BLaER1 treated with 17β-estradiol and CSF1 and Interleukin-3, amounts not matched to agents 10 nM and 100 nM (cell line): ENCODE data around the gene PZP.
A peak's percentile ranks its signal among the peaks of the same experiment; 100 is the strongest.

Experiments
- H3K27ac ChIP-seq, 11 experiments: shearing (Covaris generic); formaldehyde crosslinking; 2 replicates each; pipeline ENCODE4 v1.8.1; 2022
- H3K27me3 ChIP-seq, 11 experiments: shearing (Covaris generic); formaldehyde crosslinking; 2 replicates each; pipeline ENCODE4 v1.8.1; 2022
- H3K36me3 ChIP-seq, 11 experiments: shearing (Covaris generic); formaldehyde crosslinking; 2 replicates each; pipeline ENCODE4 v1.8.1; 2022
- H3K4me1 ChIP-seq, 10 experiments: shearing (Covaris generic); formaldehyde crosslinking; 2 replicates each; pipeline ENCODE4 v1.8.1; 2022
- H3K4me2 ChIP-seq, 11 experiments: shearing (Covaris generic); formaldehyde crosslinking; 2 replicates each; pipeline ENCODE4 v1.8.1; 2022
- H3K4me3 ChIP-seq, 10 experiments: shearing (Covaris generic); formaldehyde crosslinking; 2 replicates each; pipeline ENCODE4 v1.8.1; 2022
- H3K9ac ChIP-seq, 11 experiments: shearing (Covaris generic); formaldehyde crosslinking; 2 replicates each; pipeline ENCODE4 v1.8.1; 2022
- H3K9me3 ChIP-seq, 11 experiments: shearing (Covaris generic); formaldehyde crosslinking; replicated peaks in 1 of 11; 2 replicates each; pipeline ENCODE4 v1.8.1; 2022
- H4K20me1 ChIP-seq, 11 experiments: shearing (Covaris generic); formaldehyde crosslinking; 2 replicates each; pipeline ENCODE4 v1.8.1; 2022
- Cebpa-rat ChIP-seq, 11 experiments: shearing (Covaris generic); IDR thresholded peaks; 2 replicates each; pipeline ENCODE4 v1.8.1; 2022

The PZP gene

DNA sequence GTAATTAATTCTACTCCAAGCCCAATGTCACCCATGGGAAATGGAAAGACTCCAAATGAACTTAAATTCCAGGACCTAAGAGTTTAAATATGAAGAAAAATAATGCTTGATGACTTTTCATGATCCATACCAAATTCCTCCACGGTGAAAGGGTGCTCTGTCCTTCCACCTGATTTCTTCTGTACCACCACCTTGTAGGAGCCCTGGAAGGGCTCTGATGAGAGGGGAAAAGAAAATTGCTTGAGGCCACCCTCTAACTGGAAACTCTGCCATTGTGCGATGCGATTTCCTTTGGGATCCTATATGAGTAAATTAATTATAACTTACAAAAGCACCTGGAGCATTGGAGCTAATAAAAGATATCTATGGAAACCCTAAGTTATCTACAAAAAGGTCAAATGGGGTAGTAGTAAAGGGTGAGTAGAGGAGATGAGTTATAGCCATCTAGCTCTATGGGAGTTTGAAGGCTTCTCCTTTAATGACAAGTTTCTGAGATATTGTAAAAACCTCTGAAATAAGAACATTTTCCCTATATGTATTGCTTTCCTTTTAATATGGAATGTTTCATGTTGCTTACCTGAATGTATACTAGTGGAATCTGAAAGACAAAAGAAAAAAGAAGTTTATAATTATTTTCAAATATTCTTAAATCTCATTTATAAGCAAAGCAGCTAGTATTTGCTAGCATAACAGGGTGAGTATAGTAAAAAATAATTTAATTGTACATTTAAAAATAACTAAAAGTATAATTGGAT, 98.3 kb downstream of the PZP start:
- no peak overlapping the region for H3K27ac ChIP-seq
- H3K4me1 ChIP-seq, result peaks cover under 1 to 11% (median 2%) of the 10 kb centered on the region in 10 experiments; a peak in 17 of 20 replicates
- H3K9me3 ChIP-seq, result no peaks in the 10 kb centered on the region
- no peak overlapping the region for H3K4me3 ChIP-seq
- peaks cover 0 to 18% (median 0%) of the 10 kb centered on the region in 11 experiments; a peak in 1 of 22 replicates for H3K36me3 ChIP-seq
- no peaks in the 10 kb centered on the region for H3K27me3 ChIP-seq
- no peak for TF ChIP-seq Cebpa-rat (IDR thresholded peaks at IDR 0.05)
- no peak overlapping the region for H3K9ac ChIP-seq
- H3K4me2 ChIP-seq, result no peak overlapping the region
- H4K20me1 ChIP-seq, result no peaks in the 10 kb centered on the region

DNA sequence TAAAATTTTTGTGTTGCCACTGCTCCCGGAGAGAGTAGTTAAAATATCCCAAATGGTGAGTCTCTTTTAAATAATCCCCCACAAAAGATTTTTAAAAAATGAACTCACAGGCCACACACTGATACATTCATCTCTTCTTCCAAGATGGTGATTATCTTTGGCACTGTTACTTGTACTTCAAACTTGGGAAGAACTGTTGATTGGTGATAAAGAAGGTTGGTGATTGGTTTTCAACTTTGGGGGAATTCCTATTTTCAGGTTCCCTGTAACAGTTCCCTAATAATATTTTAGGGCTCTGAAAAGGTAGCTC, 99.0 kb downstream of the PZP start:
- Histone ChIP-seq H3K9me3 (no peaks in the 10 kb centered on the region), H3K36me3 (peaks cover 0 to 18% (median 0%) of the 10 kb centered on the region in 11 experiments; a peak in 1 of 22 replicates), H3K27ac (no peak overlapping the region), H3K4me3 (no peak overlapping the region), H3K4me1 (peaks cover 0 to 8% (median 0%) of the 10 kb centered on the region in 10 experiments; a peak in 3 of 20 replicates), H3K9ac (no peak overlapping the region), H3K4me2 (no peak overlapping the region), H3K27me3 (no peaks in the 10 kb centered on the region), H4K20me1 (no peaks in the 10 kb centered on the region)
- no peak for TF ChIP-seq Cebpa-rat (IDR thresholded peaks at IDR 0.05)

DNA sequence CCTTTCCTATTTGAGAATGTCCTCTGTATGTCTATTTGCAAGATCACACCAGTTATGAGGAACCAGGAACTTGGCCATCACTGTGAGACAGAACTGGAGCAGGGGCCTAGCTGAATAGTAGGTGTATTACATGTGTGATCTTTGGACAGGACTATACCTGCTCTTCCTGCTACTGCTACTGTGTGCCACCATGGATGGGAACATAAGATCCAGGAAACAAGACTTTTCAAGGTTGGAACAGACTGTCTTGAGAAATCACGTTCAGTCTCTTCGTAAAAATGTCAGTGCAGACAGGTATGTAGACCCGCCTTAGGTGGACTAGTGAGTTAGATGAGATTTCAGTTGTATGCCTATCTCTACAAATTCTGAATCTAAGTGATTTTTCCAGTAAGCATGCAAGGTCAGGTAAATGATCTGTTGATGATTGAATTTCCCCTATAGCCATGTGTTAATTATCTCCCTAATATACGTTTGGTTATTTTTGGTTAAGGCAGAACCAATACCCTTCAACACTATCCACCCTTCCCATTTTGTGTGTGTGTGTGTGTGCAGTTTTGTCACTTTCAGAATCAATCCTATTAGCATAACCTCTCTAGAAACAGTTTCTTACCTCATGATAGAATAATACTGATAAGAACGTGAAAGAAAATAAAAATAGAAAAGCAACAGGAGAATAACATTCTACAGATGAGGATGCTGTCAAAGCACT, 99.5 kb downstream of the PZP start:
- no peaks in the 10 kb centered on the region for H3K9me3 ChIP-seq
- TF ChIP-seq Cebpa-rat (IDR thresholded peaks at IDR 0.05), result no peak
- no peaks in the 10 kb centered on the region for H4K20me1 ChIP-seq
- H3K27me3 ChIP-seq, result no peaks in the 10 kb centered on the region
- no peak overlapping the region for H3K9ac ChIP-seq
- peaks cover 0 to 8% (median 0%) of the 10 kb centered on the region in 10 experiments; a peak in 3 of 20 replicates for H3K4me1 ChIP-seq
- H3K27ac ChIP-seq, result no peak overlapping the region
- no peak overlapping the region for H3K4me2 ChIP-seq
- H3K36me3 ChIP-seq, result peaks cover 0 to 18% (median 0%) of the 10 kb centered on the region in 11 experiments; a peak in 1 of 22 replicates
- H3K4me3 ChIP-seq, result no peak overlapping the region

DNA sequence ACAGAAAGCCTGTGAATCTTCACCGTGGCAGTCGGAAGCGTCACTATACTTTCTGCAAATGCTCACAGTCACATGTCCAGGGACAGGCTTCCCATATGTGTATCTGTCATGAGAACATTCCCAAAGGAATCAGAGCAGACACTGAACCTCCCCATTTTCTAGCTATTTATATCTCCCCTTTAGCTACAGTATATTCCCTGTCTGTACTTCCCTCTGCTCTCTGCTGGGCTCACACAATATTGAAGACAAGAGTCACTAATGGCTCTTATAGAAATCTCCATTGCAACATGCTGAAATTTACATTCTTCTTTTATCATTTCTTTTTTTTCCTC, 100.7 kb downstream of the PZP start:
- H3K4me1 ChIP-seq, result peaks cover 0 to 8% (median 0%) of the 10 kb centered on the region in 10 experiments; a peak in 2 of 20 replicates
- H3K36me3 ChIP-seq, result peaks cover 0 to 16% (median 0%) of the 10 kb centered on the region in 11 experiments; a peak in 1 of 22 replicates
- H3K27me3 ChIP-seq, result no peaks in the 10 kb centered on the region
- TF ChIP-seq Cebpa-rat (IDR thresholded peaks at IDR 0.05), result no peak
- no peak overlapping the region for H3K27ac ChIP-seq
- H3K9me3 ChIP-seq, result no peaks in the 10 kb centered on the region
- no peak overlapping the region for H3K4me3 ChIP-seq
- H3K4me2 ChIP-seq, result no peak overlapping the region
- no peaks in the 10 kb centered on the region for H4K20me1 ChIP-seq
- no peak overlapping the region for H3K9ac ChIP-seq

DNA sequence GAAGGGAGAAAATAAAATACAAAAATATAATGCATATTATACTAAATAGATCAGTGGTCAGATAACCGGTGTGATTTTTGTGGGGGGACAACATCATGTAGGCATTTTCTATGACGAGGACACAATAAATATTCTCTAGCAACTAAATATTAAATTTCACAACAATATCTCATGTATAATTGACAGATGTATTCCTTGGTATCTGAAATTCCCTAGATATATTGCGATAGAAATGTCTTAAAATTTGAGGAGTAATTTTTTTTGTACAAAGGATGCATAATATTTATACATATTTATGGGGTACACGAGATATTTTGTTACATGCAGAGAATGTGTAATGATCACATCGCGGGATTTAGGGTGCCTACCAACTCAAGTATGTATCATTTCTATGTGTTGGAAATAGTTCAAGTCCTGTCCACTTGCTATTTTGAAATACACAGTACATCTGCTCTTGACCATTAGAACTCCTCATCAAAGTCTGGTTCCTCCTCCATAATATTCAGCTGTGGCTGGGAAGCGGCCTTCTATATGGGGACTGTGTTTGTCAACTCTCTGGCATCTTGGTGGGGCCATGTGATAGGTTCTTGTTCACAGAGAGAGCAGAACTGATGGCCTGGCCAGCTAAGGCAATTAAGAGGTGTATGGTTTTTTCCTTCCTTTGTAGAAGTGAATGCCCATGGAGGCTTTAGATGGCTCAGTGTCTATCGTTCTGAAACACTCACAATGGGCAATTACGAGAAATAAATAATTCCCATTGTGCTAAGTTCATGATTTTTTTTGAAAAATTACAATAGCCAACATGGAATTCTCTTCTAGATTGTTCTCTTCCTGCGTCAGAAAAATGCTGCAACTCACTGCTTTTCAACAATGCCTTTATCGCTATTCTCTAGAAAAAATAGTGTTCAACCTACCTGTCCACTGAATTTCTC, 101.3 kb downstream of the PZP start:
- Histone ChIP-seq H3K27me3 (no peaks in the 10 kb centered on the region), H3K4me3 (no peak overlapping the region), H4K20me1 (no peaks in the 10 kb centered on the region), H3K4me1 (peaks cover 0 to 8% (median 0%) of the 10 kb centered on the region in 10 experiments; a peak in 2 of 20 replicates), H3K4me2 (peak overlapping the region in 1 of 11 experiments; percentile 20; a peak in 1 of 22 replicates), H3K36me3 (peaks cover 0 to 11% (median 0%) of the 10 kb centered on the region in 11 experiments; a peak in 1 of 22 replicates), H3K9me3 (no peaks in the 10 kb centered on the region), H3K27ac (no peak overlapping the region), H3K9ac (no peak overlapping the region)
- no peak for TF ChIP-seq Cebpa-rat (IDR thresholded peaks at IDR 0.05)

DNA sequence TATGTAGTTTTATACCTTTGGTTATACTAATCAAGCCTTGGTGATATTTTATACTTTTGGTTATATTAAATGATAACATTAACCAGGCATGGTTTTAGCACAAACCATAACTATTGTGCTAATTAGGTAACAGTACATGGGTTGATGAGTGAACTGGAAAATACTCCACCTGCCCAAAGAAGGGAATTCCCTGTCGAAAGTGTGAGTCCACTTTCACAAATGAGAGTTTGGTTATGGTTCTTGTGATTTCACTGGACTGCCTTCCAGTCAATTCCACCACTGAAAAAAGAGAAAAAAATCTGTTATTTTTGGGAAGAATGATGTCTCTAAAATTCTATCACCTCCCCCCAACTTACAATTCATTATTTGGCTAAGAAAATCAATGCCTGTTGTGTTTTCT, 102.1 kb downstream of the PZP start:
- Histone ChIP-seq H4K20me1 (no peaks in the 10 kb centered on the region), H3K4me3 (no peak overlapping the region), H3K36me3 (peaks cover 0 to 11% (median 0%) of the 10 kb centered on the region in 11 experiments; a peak in 1 of 22 replicates), H3K4me1 (peaks cover 0 to 8% (median 0%) of the 10 kb centered on the region in 10 experiments; a peak in 2 of 20 replicates), H3K27ac (no peak overlapping the region), H3K9ac (no peak overlapping the region), H3K27me3 (no peaks in the 10 kb centered on the region), H3K4me2 (peak overlapping the region in 1 of 11 experiments; percentile 20; a peak in 1 of 22 replicates), H3K9me3 (no peaks in the 10 kb centered on the region)
- no peak for TF ChIP-seq Cebpa-rat (IDR thresholded peaks at IDR 0.05)

DNA sequence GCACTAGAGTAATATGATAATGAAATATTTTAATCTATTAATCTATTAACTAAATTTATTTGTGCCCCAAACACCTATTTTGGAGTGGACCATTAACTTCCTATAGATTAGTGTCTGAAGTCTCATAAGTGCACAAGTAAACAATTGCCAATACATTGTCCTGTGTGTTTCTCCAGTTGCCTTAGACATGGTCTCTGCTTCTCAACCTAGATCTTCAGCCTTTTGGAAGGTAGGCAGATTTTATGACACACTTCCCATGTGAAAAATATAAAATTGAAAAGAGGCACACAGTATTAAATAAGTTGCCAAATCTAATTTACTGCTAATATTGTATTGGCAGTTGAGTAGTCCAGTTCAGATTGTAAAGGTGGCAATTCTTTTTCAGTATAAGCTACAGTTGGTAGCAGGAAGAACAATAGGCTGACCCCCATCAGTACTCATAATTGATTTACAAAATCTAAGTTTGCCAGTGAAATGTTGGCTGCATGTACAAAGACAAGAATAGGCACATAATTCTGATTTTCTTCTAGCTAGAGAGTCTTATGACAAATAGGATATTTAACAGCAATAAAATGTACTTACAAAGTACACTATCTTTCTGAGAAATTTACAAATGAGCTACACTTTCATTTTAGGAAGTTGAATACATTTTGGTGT, 103.3 kb downstream of the PZP start:
- no peak overlapping the region for H3K4me3 ChIP-seq
- H3K4me2 ChIP-seq, result no peak overlapping the region

DNA sequence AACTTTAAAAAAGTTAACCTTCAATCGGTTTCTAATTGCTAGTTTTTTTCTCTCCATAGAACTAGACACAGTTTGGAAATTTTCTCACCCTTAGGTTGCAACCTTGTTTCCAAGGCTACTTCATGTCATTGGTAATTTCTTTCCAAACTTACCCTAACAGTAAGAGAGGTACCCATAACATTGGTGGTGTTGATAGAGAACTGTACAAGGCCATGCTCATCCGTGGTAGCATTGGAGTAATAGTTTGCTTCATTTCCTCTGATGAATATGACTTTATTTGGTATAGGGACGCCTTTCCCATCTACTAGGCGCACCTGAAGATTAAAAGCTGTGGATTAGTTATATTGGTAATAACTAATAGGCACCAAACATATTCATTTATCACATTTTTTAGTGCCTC, 104.1 kb downstream of the PZP start:
- TF ChIP-seq Cebpa-rat (IDR thresholded peaks at IDR 0.05), result no peak
- H3K27ac ChIP-seq, result no peak overlapping the region
- no peaks in the 10 kb centered on the region for H3K9me3 ChIP-seq
- H3K36me3 ChIP-seq, result peaks cover 0 to 9% (median 0%) of the 10 kb centered on the region in 11 experiments; a peak in 1 of 22 replicates
- H4K20me1 ChIP-seq, result no peaks in the 10 kb centered on the region
- peaks cover 0 to 8% (median 0%) of the 10 kb centered on the region in 10 experiments; a peak in 2 of 20 replicates for H3K4me1 ChIP-seq
- H3K4me3 ChIP-seq, result no peak overlapping the region
- H3K4me2 ChIP-seq, result no peak overlapping the region
- no peaks in the 10 kb centered on the region for H3K27me3 ChIP-seq
- no peak overlapping the region for H3K9ac ChIP-seq

More for the DNA sequence above, 103.3 kb downstream of the PZP start:
- H3K9me3 ChIP-seq, result no peaks in the 10 kb centered on the region
- TF ChIP-seq Cebpa-rat (IDR thresholded peaks at IDR 0.05), result no peak
- H3K9ac ChIP-seq, result no peak overlapping the region
- no peaks in the 10 kb centered on the region for H4K20me1 ChIP-seq
- H3K4me1 ChIP-seq, result peaks cover 0 to 8% (median 0%) of the 10 kb centered on the region in 10 experiments; a peak in 2 of 20 replicates
- H3K27ac ChIP-seq, result no peak overlapping the region
- H3K36me3 ChIP-seq, result peaks cover 0 to 9% (median 0%) of the 10 kb centered on the region in 11 experiments; a peak in 1 of 22 replicates
- H3K27me3 ChIP-seq, result no peaks in the 10 kb centered on the region
